GM12892 (cell line): Measurements from ENCODE around the gene PTPN1.

ENCODE experiments used
- POLR2A ChIP-seq: IDR thresholded peaks from 2 replicates; pipeline ENCODE4 v1.6.1; 2011; ENCODE audit warnings: low read depth, low read length, control low read depth
- POLR2AphosphoS5 ChIP-seq: IDR thresholded peaks from 2 replicates; pipeline ENCODE4 v1.6.1; 2011; ENCODE audit warnings: low read depth, low read length, control low read depth
- TAF1 ChIP-seq: IDR thresholded peaks from 2 replicates; pipeline ENCODE4 v1.6.1; 2011; ENCODE audit warnings: low read depth, mild to moderate bottlenecking, control low read depth, low read length, borderline replicate concordance

DNA sequence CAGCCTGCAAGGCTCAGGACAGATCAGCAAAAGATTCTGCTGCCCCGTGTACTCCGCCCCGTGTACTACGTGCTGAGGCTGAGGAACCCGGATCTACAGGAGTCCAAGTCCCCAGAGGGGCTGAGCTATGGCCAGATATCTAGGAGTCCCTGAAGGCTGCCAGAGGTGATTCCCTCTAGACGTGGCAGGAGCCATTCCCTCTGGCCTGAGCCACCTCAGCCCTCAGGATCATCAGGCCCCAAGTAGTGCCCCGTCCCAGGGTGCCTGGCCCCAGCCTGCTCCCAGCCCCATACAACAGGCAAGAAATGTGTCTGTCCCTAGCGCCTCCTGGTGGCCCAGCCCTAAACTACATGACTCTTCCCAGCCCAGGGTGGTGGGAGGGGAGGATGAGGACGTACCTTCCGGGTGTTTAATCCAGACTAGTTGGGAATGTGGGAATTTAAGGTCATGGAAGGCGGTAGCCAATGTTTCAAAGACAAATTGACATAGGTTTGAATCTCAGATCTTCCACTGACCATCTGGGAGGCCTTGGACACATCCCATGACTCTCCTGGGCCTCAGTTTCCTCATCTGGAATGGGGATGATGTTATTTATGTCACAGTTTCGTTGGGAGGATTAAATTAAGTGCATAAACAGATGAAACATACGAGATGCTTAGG, 49.4 kb upstream of the PTPN1 start:
- TF ChIP-seq POLR2A, result no peak
- no peak for TF ChIP-seq POLR2AphosphoS5
- no peak for TF ChIP-seq TAF1
